ENCODE measurements around the gene LSM2.

DNA sequence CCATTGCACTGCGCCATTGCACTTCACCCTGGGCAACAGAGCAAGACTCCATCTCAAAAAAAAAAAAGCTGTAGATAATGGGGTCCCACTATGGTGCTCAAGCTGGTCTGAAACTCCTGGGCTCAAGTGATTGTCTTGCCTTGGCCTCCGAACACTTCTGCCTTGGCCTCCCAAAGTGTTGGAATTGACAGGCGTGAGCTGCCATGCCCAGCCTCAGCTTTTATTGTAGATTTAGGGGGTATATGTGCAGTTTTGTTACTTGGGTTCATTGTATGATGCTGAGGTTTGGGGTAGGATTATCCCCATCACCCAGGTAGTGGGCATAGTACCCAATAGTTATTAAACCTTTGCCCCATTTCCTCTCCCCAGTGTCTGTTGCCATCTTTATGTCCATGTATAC, 32.2 kb upstream of the LSM2 start:
- TF ChIP-seq CTCF (IDR thresholded peaks at IDR 0.05; ENCODE audit: poor library complexity) (no peak), EZH2 (IDR thresholded peaks at IDR 0.05; ENCODE audit: borderline replicate concordance) (no peak), EZH2phosphoT487 (IDR thresholded peaks at IDR 0.05; ENCODE audit: low read depth, severe bottlenecking, unreplicated experiment) (no peak)

All from hepatocyte (in vitro differentiated cells).